ENCODE data around the gene ADGRB3. TPM values are rescaled to one million over a fixed set of nuclear protein-coding genes. Genes with fewer than 3 reads are reported as not detected.

The ADGRB3 gene
- total and polyA plus RNA-seq, 4 donors, result 0.21 to 2.3 (median 0.48) TPM

GRCh38 chr6:69064226-69064625, 429.1 kb downstream of the ADGRB3 start:
- Histone ChIP-seq H3K36me3 (ENCODE audit: control insufficient read depth in 4 of 4, insufficient read depth in 3 of 4, low read depth in 1 of 4, low read length in 3 of 4) (no peaks in the 10 kb centered on the region), H3K4me1 (ENCODE audit: control insufficient read depth in 4 of 4, insufficient read depth in 4 of 4, low read length in 3 of 4) (no peaks in the 10 kb centered on the region), H3K9ac (ENCODE audit: low read depth in 1 of 2, low read length in 2 of 2) (no peak overlapping the region), H3K9me3 (ENCODE audit: control insufficient read depth in 4 of 4, low read length in 3 of 4) (no peaks in the 10 kb centered on the region), H3K4me3 (ENCODE audit: low read depth in 1 of 3, low read length in 3 of 3) (no peak overlapping the region), H3K27ac (ENCODE audit: low read depth in 1 of 2, low read length in 2 of 2) (no peak overlapping the region), H3K27me3 (ENCODE audit: control insufficient read depth in 4 of 4, insufficient read depth in 4 of 4, low read length in 3 of 4) (no peaks in the 10 kb centered on the region)
- TF ChIP-seq SP1 (IDR thresholded peaks at IDR 0.05), result no peak
- no peak for TF ChIP-seq MAX (IDR thresholded peaks at IDR 0.05)
- no peak for TF ChIP-seq GABPA (IDR thresholded peaks at IDR 0.05 in 1 of 2, conservative IDR thresholded peaks at IDR 0.05 in 1 of 2)
- no peak for TF ChIP-seq RAD21 (IDR thresholded peaks at IDR 0.05)
- TF ChIP-seq TAF1 (conservative IDR thresholded peaks at IDR 0.05), result no peak
- TF ChIP-seq RXRA (IDR thresholded peaks at IDR 0.05), result no peak
- WGBS, result 35% methylated on average over 1 of the region's 1 CpG
- no peak for DNase-seq (ENCODE audit: low spot score)

- TF ChIP-seq MAX (IDR thresholded peaks at IDR 0.05) (no peak), HNF4G (IDR thresholded peaks at IDR 0.05) (no peak), YY1 (IDR thresholded peaks at IDR 0.05) (no peak), REST (IDR thresholded peaks at IDR 0.05) (no peak), EGR1 (IDR thresholded peaks at IDR 0.05; ENCODE audit: low read depth in 2 of 2) (no peak), HNF4A (conservative IDR thresholded peaks at IDR 0.05) (no peak), FOXA2 (IDR thresholded peaks at IDR 0.05) (no peak), ATF3 (IDR thresholded peaks at IDR 0.05) (no peak), CTCF (IDR thresholded peaks at IDR 0.05; ENCODE audit: low read depth, low read length, missing input control) (no peak), NR2F2 (IDR thresholded peaks at IDR 0.05) (no peak), RAD21 (IDR thresholded peaks at IDR 0.05) (no peak), TAF1 (conservative IDR thresholded peaks at IDR 0.05) (no peak), RXRA (IDR thresholded peaks at IDR 0.05) (no peak), JUND (IDR thresholded peaks at IDR 0.05) (no peak)
- Histone ChIP-seq H3K4me3 (ENCODE audit: low read depth in 1 of 3, low read length in 3 of 3) (no peak overlapping the region), H3K9me3 (ENCODE audit: control insufficient read depth in 4 of 4, low read length in 3 of 4) (no peaks in the 10 kb centered on the region), H3K9ac (ENCODE audit: low read depth in 1 of 2, low read length in 2 of 2) (no peak overlapping the region), H3K36me3 (ENCODE audit: control insufficient read depth in 4 of 4, insufficient read depth in 3 of 4, low read depth in 1 of 4, low read length in 3 of 4) (no peaks in the 10 kb centered on the region), H3K27ac (ENCODE audit: low read depth in 1 of 2, low read length in 2 of 2) (no peak overlapping the region), H3K4me1 (ENCODE audit: control insufficient read depth in 4 of 4, insufficient read depth in 4 of 4, low read length in 3 of 4) (no peaks in the 10 kb centered on the region), H3K27me3 (ENCODE audit: control insufficient read depth in 4 of 4, insufficient read depth in 4 of 4, low read length in 3 of 4) (no peaks in the 10 kb centered on the region)
- DNase-seq (ENCODE audit: low spot score), result no peak
- 69% methylated on average over 1 of the region's 1 CpG for WGBS
These were observed 434.8 kb downstream of the ADGRB3 start for GRCh38 chr6:69069881-69070280.
